Left lung (tissue), 10 donors: ENCODE data around the gene MCOLN2. TPM values are rescaled to one million over a fixed set of nuclear protein-coding genes. Genes with fewer than 3 reads are reported as not detected.

Source experiments
- ATAC-seq: fragments of 200-7000 bp; cut with Tn5 transposase; one replicate; pipeline ENCODE4 v1.9.1; 2020; ENCODE audit warnings: moderate library complexity
- DNase-seq, 4 donors: peaks; one replicate each; pipeline ENCODE4 v3.0.0-alpha.2; 2013 to 2020
- H3K27ac ChIP-seq, 2 donors: fragments of 200-600 bp; sonication (generic) in 1 of 2; one replicate each; pipeline versions ENCODE4 v1.5.0 to v1.8.0; 2020 to 2021
- H3K27me3 ChIP-seq, 2 donors: fragments of 200-600 bp; sonication (generic) in 1 of 2; one replicate each; pipeline versions ENCODE4 v1.5.0 to v1.8.0; 2020 to 2021
- H3K36me3 ChIP-seq, 2 donors: fragments of 200-600 bp; sonication (generic) in 1 of 2; one replicate each; pipeline versions ENCODE4 v1.5.0 to v1.8.0; 2020 to 2021
- H3K4me1 ChIP-seq, 2 donors: fragments of 200-600 bp; one replicate each; pipeline ENCODE4 v1.8.0; 2021
- H3K4me3 ChIP-seq, 2 donors: fragments of 200-600 bp; sonication (generic) in 1 of 2; one replicate each; pipeline versions ENCODE4 v1.5.0 to v1.8.0; 2020 to 2021; ENCODE audit warnings: mild to moderate bottlenecking in 1 of 2
- H3K9me3 ChIP-seq, 2 donors: fragments of 200-600 bp; sonication (generic) in 1 of 2; one replicate each; pipeline versions ENCODE4 v1.5.0 to v1.8.0; 2020 to 2021
- CTCF ChIP-seq, 2 donors: fragments of 200-600 bp; sonication (generic) in 1 of 2; IDR thresholded peaks; one replicate each; pipeline versions ENCODE4 v1.5.0 to v1.8.0; 2021; ENCODE audit warnings: antibody characterized with exemption in 2 of 2
- intact Hi-C, 2 donors: fragments of 100-400 bp; cut with DNase I; formaldehyde crosslinking; loops; one replicate each; pipeline versions ENCODE4 v1.11.2 to v1.14.2; 2022
- polyA plus RNA-seq, 6 donors: library from polyadenylated mRNA; unstranded; fragments of 120-200 nt; gene quantifications; one replicate each; pipeline ENCODE4 v1.2.1, GENCODE V29; 2013; ENCODE audit not compliant: insufficient read length in 6 of 6
- total RNA-seq, 2 donors: library from RNA; stranded (reverse); fragmentation: NEBNext Ultra II Directional; extraction: Animal tissue kit (Norgen Biotek cat#: 25700); gene quantifications; one replicate each; pipeline ENCODE4 v1.2.1, GENCODE V29; 2021
- donor health status: DM: no; HTN: yes; CAD: no.
- donor health status: DM: no; HTN: no; CAD: no.

The MCOLN2 gene
- total and polyA plus RNA-seq, 8 donors: 2.8 to 5.9 (median 3.8) TPM

- H3K4me3 ChIP-seq: no peak overlapping the region
- ATAC-seq (no peak), DNase-seq (no peak)
- peaks cover 0 to 10% of the 10 kb centered on the region in 2 donors for H3K27me3 ChIP-seq
- no peaks in the 10 kb centered on the region for H3K4me1 ChIP-seq
- no peaks in the 10 kb centered on the region for H3K9me3 ChIP-seq
- H3K27ac ChIP-seq: no peak overlapping the region
- intact Hi-C loops: no loop called here
- TF ChIP-seq CTCF (IDR thresholded peaks at IDR 0.05): no peak
- H3K36me3 ChIP-seq: no peaks in the 10 kb centered on the region
Measured at GRCh38 chr1:84877592-84877991, 119.3 kb downstream of the MCOLN2 start.

- Histone ChIP-seq H3K9me3 (no peaks in the 10 kb centered on the region), H3K27ac (no peak overlapping the region), H3K4me3 (no peak overlapping the region), H3K4me1 (no peaks in the 10 kb centered on the region), H3K27me3 (peaks cover 0 to 10% of the 10 kb centered on the region in 2 donors), H3K36me3 (no peaks in the 10 kb centered on the region)
- no peak for TF ChIP-seq CTCF (IDR thresholded peaks at IDR 0.05)
- no peak for DNase-seq
- ATAC-seq: no peak
- intact Hi-C loops: no loop called here
Measured at GRCh38 chr1:84876353-84876752, 120.6 kb downstream of the MCOLN2 start.

Other genes with a start within 250 kb of the MCOLN2 start
- 1 to 10 TPM in 1 of 2 donors, under 1 TPM in 1; 0.32 to 2.7 TPM for gene LPAR3, start 103.9 kb downstream of the MCOLN2 start, total RNA-seq
- 1 to 10 TPM; 1.1 to 3.7 (median 1.7) TPM for gene LPAR3, start 103.9 kb downstream of the MCOLN2 start, polyA plus RNA-seq
- gene MCOLN3, start 51.4 kb upstream of the MCOLN2 start, total RNA-seq: 1 to 10 TPM; 3.6 to 8.1 TPM
- 1 to 10 TPM; 1.2 to 2.1 (median 1.6) TPM for gene MCOLN3, start 51.4 kb upstream of the MCOLN2 start, polyA plus RNA-seq
- gene SYDE2, start 203.9 kb upstream of the MCOLN2 start, total RNA-seq: 10 to 100 TPM; 12.8 to 18.2 TPM
- 10 to 100 TPM; 11.1 to 16.8 (median 14.2) TPM for gene SYDE2, start 203.9 kb upstream of the MCOLN2 start, polyA plus RNA-seq